ENCODE measurements around the gene CALB2.

DNA sequence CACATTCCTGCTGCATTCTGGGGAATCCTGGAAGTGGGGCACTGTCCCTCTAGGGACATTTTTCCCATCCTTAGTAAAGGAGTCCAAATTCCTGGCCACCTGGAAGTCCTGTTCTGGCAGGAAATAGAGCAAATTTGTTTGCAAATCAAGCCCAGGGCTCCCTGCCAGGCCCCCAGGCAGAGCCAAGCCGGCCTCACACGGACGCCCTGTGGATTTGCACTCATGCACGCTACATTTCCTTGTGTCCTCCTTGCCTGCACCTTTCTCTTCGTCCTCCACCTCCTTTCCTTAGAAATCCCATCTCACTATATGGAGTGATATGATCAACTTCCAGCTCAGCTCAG is 7.0 kb upstream of the CALB2 start:
- TF ChIP-seq RAD21 (CRISPR knock-in tag; IDR thresholded peaks at IDR 0.05) (no peak), GPN1 (CRISPR knock-in tag; IDR thresholded peaks at IDR 0.05; ENCODE audit: borderline replicate concordance) (no peak), SIN3A (IDR thresholded peaks at IDR 0.05; ENCODE audit: borderline replicate concordance, low read depth, low read length) (no peak)
